Measurements from ENCODE around the gene CARD8.
"Not testable (repeated sequence)": the region's sequence is repeated elsewhere in the genome, so short reads cannot be mapped to it uniquely, and the experiment has no call there.

The CARD8 gene

GRCh38 chr19:48255376-48256303, at the start of gene CARD8:
CARD8 (minus strand) TSS chr19:48255912; CDS start chr19:48241020, 14,892 bp downstream.
- peak; percentile 89 for DNase-seq

GRCh38 chr19:48303866-48304265, 48.2 kb upstream of the CARD8 start:
- no peak for DNase-seq

- no peak for DNase-seq
These were observed 47.7 kb upstream of the CARD8 start for GRCh38 chr19:48303367-48303766.

GRCh38 chr19:48302600-48302959, 46.9 kb upstream of the CARD8 start:
- DNase-seq = no peak

- no peak for DNase-seq
These were observed 46.3 kb upstream of the CARD8 start for GRCh38 chr19:48301886-48302599.

GRCh38 chr19:48297975-48298374, 42.3 kb upstream of the CARD8 start:
- DNase-seq = no peak

- DNase-seq = no peak
These were observed 41.4 kb upstream of the CARD8 start for GRCh38 chr19:48296963-48297734.

- DNase-seq = no peak
These were observed 39.7 kb upstream of the CARD8 start for GRCh38 chr19:48295458-48295857.

GRCh38 chr19:48292798-48293197, 37.1 kb upstream of the CARD8 start:
- no peak for DNase-seq

GRCh38 chr19:48291489-48291815, 35.7 kb upstream of the CARD8 start:
- not testable (repeated sequence) for DNase-seq

- peak; percentile 53 for DNase-seq
These were observed 35.2 kb upstream of the CARD8 start for GRCh38 chr19:48290771-48291488.

GRCh38 chr19:48290401-48290770, 34.7 kb upstream of the CARD8 start:
- no peak for DNase-seq

GRCh38 chr19:48287748-48288147, 32.0 kb upstream of the CARD8 start:
- no peak for DNase-seq

GRCh38 chr19:48284896-48285295, 29.2 kb upstream of the CARD8 start:
- DNase-seq = no peak

GRCh38 chr19:48283908-48284307, 28.2 kb upstream of the CARD8 start:
- no peak for DNase-seq

- no peak for DNase-seq
These were observed 24.0 kb upstream of the CARD8 start for GRCh38 chr19:48279747-48280146.

GRCh38 chr19:48274938-48275337, 19.2 kb upstream of the CARD8 start:
- DNase-seq = no peak

GRCh38 chr19:48274173-48274572, 18.5 kb upstream of the CARD8 start:
- DNase-seq = no peak

GRCh38 chr19:48271531-48272151, 15.9 kb upstream of the CARD8 start:
- no peak for DNase-seq

GRCh38 chr19:48269617-48270026, 13.9 kb upstream of the CARD8 start:
- not testable (repeated sequence) for DNase-seq

GRCh38 chr19:48265326-48265725, 9.6 kb upstream of the CARD8 start:
- not testable (repeated sequence) for DNase-seq

- DNase-seq = not testable (repeated sequence)
These were observed 4.6 kb upstream of the CARD8 start for GRCh38 chr19:48260359-48260714.

All from CD4-positive, alpha-beta T cell treated with Interleukin-21 for 1 hour (primary cell).